Adrenal gland (tissue), 5 donors: ENCODE results near the gene MADD.

Experiments
- CTCF ChIP-seq, 6 experiments: fragments of 450-650 bp in 4 of 6; fragments of 200-600 bp in 2 of 6; sonication (generic) in 1 of 6; IDR thresholded peaks; 1 replicate in 5 of 6; 2 replicates in 1 of 6; pipeline versions ENCODE4 v1.5.1 to v1.8.0; 2016 to 2021; ENCODE audit warnings: antibody characterized with exemption in 6 of 6, mild to moderate bottlenecking in 2 of 6, moderate library complexity in 1 of 6
- POLR2A ChIP-seq, 2 donors: fragments of 450-650 bp; IDR thresholded peaks; one replicate each; pipeline ENCODE4 v1.6.1; 2017; ENCODE audit warnings: antibody characterized with exemption in 2 of 2, mild to moderate bottlenecking in 2 of 2, moderate library complexity in 1 of 2
- donor health status: DM: no; HTN: no; CAD: no.

GRCh38 chr11:47327949-47328348 lies 58.0 kb downstream of the MADD start:
- no peak for TF ChIP-seq CTCF (IDR thresholded peaks at IDR 0.05)
- TF ChIP-seq POLR2A (IDR thresholded peaks at IDR 0.05) = no peak
